Stimulated activated CD8-positive, alpha-beta memory T cell treated with anti-CD3 and anti-CD28 coated beads, Interleukin-15, amount 100 ng/mL, for 1 hour (primary cell): Measurements from ENCODE around the gene GALNT16.

ENCODE experiments used
- DNase-seq: peaks from one replicate; pipeline ENCODE4 v3.0.0-alpha.2; 2020; ENCODE audit warnings: low read depth

Gene GALNT16

GRCh38 chr14:69317102-69317755 lies 57.3 kb downstream of the GALNT16 start:
- DNase-seq = no peak

- no peak for DNase-seq
Observed at GRCh38 chr14:69317780-69318179, 57.8 kb downstream of the GALNT16 start.

DNA sequence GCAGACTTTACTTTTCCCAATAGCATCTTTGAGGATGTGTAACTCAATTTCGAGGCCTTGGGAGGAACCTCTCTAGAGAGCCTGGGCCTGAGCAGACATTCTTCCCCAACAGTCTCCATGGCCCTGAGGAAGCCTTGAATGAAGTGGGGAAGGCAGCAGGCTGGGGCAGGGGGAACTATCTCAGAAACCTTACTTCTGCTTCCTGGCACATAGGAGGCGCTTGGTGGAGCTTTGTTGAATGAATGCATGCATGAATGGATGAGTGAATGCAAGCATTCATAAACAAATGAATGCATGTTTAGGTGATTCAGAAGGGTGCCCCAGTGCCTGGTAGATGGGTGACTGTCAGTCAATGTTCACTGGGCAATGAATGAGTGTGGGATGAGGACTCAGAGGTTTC lies 58.3 kb downstream of the GALNT16 start:
- no peak for DNase-seq

DNA sequence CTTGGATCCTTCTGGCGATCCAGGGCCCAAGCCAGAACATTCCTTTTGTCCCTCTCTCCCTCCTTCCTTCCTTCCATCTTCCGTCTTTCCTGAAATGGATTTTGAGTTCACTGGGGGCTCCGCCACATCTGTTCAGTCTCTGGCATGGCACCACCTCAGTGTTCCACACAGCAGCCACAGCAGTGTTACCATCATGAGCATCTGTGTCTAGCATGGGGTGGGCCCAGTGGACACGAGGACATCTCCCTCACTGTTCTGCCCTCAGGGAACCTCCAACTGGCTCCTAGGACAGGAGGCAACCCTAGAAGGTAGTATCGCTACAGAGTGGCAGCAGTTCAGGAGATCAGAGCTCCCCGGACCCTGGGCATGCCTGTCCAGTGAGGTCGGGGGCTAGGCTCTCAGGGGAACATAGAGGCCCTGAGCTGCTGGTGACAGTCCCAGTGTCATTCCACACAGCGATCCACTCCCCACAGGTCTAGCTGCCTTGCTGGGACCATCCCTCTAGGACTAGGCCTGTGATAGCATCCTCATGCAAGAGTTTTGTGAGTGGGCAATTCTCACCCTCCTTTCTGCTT lies 59.0 kb downstream of the GALNT16 start:
- DNase-seq = no peak

DNA sequence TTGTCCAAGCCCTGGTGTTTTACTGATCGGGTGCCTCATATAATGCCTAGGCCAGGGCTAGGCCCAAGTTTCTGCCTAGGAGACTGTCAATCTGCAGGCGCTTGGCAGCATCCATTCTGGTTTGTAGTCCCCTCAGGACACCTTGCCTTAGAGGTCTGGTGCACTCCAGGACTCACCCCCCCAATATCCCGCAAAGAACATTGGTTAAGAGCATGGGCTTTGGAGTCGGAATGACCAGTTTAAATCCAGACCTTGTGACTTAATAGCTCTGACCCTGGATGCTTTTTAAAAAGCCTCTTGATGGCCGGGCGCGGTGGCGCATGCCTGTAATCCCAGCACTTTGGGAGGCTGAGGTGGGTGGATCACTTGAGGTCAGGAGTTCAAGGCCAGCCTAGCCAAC lies 60.0 kb downstream of the GALNT16 start:
- no peak for DNase-seq

DNA sequence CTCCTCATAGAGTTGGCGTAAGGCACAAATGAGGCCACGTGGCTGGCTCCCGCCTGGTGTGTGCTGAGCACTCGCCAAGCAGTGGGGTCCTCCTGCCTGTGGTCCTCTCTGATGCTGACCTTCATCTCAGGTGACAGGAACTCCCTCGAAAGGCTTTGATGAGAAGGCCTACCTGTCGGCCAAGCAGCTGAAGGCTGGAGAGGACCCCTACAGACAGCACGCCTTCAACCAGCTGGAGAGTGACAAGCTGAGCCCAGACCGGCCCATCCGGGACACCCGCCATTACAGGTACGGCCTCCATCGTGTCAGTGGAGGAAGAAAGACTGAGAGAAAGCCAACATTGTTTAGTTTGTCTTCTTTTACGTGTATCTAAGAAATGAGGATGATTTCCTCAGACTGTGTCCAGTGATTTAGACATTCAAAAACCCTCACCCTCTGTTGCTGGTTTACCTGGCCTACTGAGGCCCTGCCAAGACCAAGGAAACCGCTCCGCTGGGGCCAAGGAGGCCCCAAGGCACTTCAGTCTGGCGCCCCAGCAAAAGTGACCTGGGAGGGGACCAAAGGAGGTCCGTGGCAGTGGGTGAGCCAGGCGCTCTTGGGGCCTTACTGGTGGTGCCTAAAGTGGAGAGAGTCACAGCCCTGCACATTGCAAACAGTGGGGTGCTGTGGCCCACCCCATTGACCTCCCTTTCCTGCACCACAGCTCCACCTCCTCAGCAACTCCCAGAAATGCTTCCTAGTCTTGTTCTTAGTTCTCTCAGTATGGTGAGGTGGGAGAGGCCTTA lies 60.8 kb downstream of the GALNT16 start:
- DNase-seq = no peak

DNA sequence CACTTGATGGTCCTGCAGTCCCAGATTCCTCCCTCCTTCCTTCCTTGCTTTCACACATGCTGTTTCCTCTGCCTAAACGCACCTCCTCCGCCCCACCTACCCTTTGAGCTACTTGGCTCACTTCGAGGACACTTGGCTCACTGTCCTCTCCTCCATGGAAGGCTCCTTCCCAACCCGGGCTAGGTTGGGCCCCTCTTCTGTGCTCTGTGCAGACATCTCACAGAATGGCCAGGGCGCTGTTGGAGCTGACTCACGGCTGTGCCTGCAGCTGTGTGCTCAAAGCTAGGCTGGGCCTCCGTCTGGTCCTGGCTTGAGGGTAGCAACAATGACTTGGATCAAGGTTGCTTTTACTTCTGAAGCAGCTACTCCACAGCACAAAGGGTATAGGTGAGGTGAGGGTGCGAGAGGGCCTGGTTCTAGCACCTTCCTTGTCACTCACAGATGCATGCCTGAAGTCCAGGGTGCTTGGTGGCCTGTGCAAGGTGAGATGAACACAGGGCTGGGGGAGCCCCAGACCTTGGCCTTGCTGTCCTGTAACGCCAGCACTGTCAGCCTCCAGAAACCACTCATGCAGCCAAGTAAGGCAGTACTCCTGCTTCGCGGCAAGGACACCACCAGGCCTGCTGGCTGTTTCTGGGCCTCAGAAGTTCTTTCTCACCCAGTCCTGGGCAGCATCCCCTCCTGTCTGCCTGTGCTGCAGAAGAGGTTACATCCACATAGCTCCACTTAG lies 61.8 kb downstream of the GALNT16 start:
- no peak for DNase-seq

GRCh38 chr14:69323266-69323998 lies 63.5 kb downstream of the GALNT16 start:
- no peak for DNase-seq

DNA sequence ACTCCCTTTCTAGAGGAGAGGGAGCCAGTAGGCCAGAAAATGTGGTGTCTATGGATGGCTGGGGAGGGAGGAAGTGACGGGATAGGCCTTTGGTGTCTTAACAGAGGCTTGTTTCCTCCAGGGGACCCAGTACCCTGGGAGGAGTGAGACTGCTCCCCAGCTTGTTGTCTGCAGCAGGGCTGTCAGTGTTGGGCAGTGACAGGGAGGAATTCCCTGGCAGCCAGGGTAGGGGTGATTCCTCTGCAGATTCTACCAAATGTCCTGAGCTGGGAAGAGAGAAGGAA lies 64.0 kb downstream of the GALNT16 start:
- no peak for DNase-seq

- DNase-seq = no peak
Observed at GRCh38 chr14:69324341-69324931, 64.5 kb downstream of the GALNT16 start.

DNA sequence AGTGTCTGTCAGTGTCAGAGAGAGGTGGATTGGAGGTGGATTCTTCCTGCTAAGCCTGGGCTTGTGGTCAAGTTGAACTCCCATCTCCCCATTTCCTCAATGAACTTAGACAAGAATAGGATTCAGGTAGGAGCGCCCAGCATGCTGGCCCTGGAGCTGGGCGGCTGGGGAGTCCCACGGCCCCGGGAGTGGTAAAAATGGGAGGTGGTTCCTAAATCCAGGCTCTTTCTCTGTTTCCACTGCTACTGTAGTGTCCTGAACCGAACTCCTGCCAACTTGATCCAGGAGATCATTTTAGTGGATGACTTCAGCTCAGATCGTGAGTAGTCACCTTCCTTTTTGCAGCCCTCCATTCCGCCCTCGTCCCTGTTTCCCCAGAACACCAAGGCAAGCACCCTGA lies 65.1 kb downstream of the GALNT16 start:
- DNase-seq = no peak

DNA sequence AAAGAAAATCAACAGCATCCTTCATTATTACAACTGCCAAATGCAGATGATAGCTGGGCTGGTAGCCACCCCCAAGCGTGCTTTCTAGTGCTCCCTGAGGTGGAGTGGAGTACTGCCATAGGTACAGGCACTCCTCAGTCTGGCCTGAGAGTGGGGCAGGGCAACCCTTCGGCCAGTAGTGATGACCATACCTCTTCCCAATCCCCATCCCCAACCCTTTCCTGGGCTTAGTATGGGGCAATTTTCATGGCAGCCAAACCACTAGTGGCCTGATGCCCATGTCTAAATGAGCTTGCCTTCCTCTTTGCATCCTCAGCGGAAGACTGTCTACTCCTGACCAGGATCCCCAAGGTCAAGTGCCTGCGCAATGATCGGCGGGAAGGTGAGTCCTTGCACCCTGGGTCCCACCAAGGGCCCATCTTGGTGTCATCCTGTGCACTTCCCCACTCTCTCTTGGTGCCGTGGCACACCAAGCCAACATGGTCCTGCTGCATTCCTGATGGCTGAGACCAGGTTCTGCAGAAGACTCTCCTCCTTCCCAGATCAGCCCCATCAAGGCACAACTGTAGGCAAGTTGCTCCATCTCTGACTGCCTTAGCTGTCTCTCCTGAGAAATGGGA lies 65.8 kb downstream of the GALNT16 start:
- DNase-seq = no peak

GRCh38 chr14:69326611-69327010 lies 66.7 kb downstream of the GALNT16 start:
- DNase-seq = no peak

GRCh38 chr14:69327507-69327906 lies 67.5 kb downstream of the GALNT16 start:
- no peak for DNase-seq

DNA sequence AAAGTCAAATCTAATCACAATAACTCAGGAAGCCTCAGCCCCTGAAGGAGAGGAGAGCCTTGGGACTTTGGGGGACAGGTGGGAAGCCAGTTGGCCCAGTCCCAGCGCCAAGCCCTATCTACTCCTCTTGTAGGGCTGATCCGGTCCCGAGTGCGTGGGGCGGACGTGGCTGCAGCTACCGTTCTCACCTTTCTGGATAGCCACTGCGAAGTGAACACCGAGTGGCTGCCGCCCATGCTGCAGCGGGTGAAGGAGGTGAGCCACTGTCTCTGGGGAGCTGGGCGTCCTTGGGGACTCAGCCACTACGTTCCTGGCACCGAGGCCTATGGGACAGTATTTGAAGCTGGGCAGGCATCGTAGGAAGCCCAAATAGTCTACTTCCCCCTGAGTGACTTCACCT lies 68.4 kb downstream of the GALNT16 start:
- no peak for DNase-seq

DNA sequence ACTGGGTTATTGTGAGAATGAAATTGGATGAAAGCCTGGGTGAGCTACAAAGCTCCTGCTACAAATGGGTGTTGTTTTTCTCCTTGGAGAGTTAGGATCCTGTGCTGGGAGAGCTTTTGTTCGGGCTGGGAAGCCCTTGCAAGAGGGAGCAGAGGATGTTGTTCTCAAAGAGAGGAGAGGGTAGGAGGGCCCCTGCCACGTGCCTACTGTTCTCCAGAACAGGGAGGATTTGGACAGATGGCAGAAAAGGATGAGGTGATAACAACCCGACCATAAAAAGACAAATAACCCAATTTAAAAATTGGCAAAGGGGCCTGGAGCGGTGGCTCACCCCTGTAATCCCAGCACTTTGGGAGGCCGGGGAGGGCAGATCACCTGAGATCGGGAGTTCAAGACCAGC lies 68.8 kb downstream of the GALNT16 start:
- no peak for DNase-seq

- DNase-seq = no peak
Observed at GRCh38 chr14:69331206-69331605, 71.2 kb downstream of the GALNT16 start.

DNA sequence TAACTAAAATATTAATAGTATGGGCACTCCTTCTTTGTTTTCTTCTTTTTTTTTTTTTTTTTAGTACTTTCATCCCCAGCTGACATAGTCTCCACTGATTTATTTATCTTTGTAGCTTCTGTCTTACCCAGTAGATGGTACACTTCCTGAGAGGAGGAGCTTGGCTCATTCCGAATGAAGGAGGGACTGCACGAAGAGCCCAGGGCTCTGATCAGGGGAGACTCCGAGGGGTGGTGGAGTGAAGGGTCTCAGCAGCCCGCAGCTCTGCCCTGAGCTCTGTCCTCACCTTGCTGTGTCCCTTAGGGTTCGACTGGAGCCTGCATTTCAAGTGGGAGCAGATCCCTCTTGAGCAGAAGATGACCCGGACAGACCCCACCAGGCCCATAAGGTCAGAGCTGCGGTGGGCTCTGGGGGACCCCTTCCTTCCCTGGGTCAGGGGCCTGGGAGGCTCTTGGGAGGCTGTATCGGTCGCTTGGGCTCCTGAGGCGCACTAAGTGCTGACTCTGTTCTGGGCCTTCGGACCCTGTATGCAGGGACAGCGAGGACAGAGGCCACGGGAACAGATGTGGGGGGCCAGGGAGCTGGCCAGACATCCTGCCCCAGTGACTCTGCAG lies 72.9 kb downstream of the GALNT16 start:
- no peak for DNase-seq

DNA sequence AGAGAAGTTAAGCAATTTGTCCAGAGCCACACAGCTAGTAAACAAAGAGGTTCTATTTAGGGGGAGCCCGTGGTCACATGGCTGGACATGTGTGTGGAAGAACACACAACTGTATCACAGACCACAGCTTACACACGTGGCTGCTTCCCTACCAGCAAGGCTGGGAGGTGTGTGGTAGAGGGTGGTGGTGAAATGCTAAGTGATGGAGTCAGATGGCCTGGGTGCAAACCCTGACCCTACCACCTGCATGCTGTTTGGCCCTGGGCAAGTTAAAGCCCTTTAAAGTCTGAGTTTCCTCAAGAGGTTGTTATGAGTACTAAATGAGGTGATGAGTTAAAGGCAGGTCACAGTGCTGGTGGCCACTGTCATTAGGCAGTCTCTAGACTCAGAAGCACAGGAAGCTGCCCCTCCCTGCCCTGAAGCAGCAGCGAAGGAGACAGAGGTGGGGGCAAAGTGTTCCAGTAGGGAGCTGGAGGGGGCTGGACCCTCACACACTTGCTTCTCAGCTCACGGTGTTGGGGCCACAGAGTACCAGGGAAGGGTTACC lies 73.9 kb downstream of the GALNT16 start:
- no peak for DNase-seq

- no peak for DNase-seq
Observed at GRCh38 chr14:69334576-69334975, 74.6 kb downstream of the GALNT16 start.

GRCh38 chr14:69335371-69335771 lies 75.4 kb downstream of the GALNT16 start:
- no peak for DNase-seq
